K562 (cell line): Measurements from ENCODE around the gene GNS. TPM values are rescaled to one million over a fixed set of nuclear protein-coding genes. Genes with fewer than 3 reads are reported as not detected.

Source experiments
- ATAC-seq: fragments of 200-7000 bp; cut with Tn5 transposase; 3 replicates; pipeline ENCODE4 v1.9.1; 2020; ENCODE audit warnings: moderate library complexity
- BruUV-seq: library from RNA; stranded (reverse); fragments of 400-500 nt; replicated peaks from 2 replicates; lab custom pipeline; 2021; lab: Mats Ljungman, UMichigan
- CTCF ChIA-PET: fragments of 300-600 bp; formaldehyde crosslinking; extraction: SDS; loops from one replicate; lab custom pipeline; 2021; ENCODE audit warnings: low intra/inter-chr PET ratio; lab: Yijun Ruan, JAX
- POLR2A ChIA-PET: fragments of 300-600, 350-650 bp; sonication (Branson Sonifier 250); formaldehyde crosslinking; extraction: SDS; loops from one replicate; lab custom pipeline; 2021; ENCODE audit warnings: antibody characterized with exemption, inconsistent platforms; lab: Yijun Ruan, JAX
- DNase-seq, 4 experiments: peaks; one replicate each; pipeline versions ENCODE4 v3.0.0 to v3.0.0-alpha.2; 2011 to 2018; ENCODE audit warnings: low spot score in 3 of 4, mixed read lengths in 3 of 4; ENCODE audit errors: extremely low read depth in 1 of 4
- FAIRE-seq: peaks from 2 replicates; lab custom pipeline; 2011; peaks lifted over from hg19 to GRCh38; lab: Jason Lieb, UNC
- H2AFZ ChIP-seq: 2 replicates; pipeline ENCODE4 v1.6.0; 2011; ENCODE audit warnings: low read depth, low read length, control low read depth, inconsistent platforms
- H3K27ac ChIP-seq: fragments of 200-600 bp; 3 replicates; pipeline ENCODE4 v1.8.0; 2011; ENCODE audit warnings: low read depth, mild to moderate bottlenecking, control low read depth, inconsistent platforms, low read length, moderate library complexity, mixed read lengths; ENCODE audit errors: extremely low read depth
- H3K27me3 ChIP-seq, 2 experiments: fragments of 300-600 bp in 1 of 2; 2 replicates in 1 of 2; 3 replicates in 1 of 2; pipeline versions ENCODE4 v1.6.0 to v1.8.0; 2011; ENCODE audit warnings: inconsistent platforms in 2 of 2, low read length in 2 of 2, mild to moderate bottlenecking in 1 of 2, mixed read lengths in 1 of 2, moderate library complexity in 1 of 2; ENCODE audit not compliant: control insufficient read depth in 2 of 2, insufficient read depth in 2 of 2
- H3K36me3 ChIP-seq: fragments of 300-600 bp; 3 replicates; pipeline ENCODE4 v1.8.0; 2011; ENCODE audit warnings: mild to moderate bottlenecking, low read length, inconsistent platforms; ENCODE audit not compliant: control insufficient read depth, insufficient read depth
- H3K4me1 ChIP-seq, 2 experiments: fragments of 200-600 bp in 1 of 2; replicated peaks in 1 of 2; 2 replicates in 1 of 2; 3 replicates in 1 of 2; pipeline versions ENCODE4 v1.5.1 to v1.8.0; 2011; ENCODE audit warnings: inconsistent platforms in 2 of 2, low read length in 2 of 2, mild to moderate bottlenecking in 1 of 2, mixed read lengths in 1 of 2, moderate library complexity in 1 of 2; ENCODE audit not compliant: control insufficient read depth in 2 of 2, insufficient read depth in 2 of 2
- H3K4me2 ChIP-seq: 2 replicates; pipeline ENCODE4 v1.6.1; 2011; ENCODE audit warnings: low read length, control low read depth, inconsistent platforms, mixed read lengths; ENCODE audit not compliant: insufficient read depth
- H3K4me3 ChIP-seq: fragments of 200-600 bp; sonication (generic), shearing (Covaris generic); 2 replicates; pipeline ENCODE4 v1.5.1; 2016; ENCODE audit warnings: control low read depth, inconsistent platforms
- H3K79me2 ChIP-seq: fragments of 200-600 bp; 3 replicates; pipeline ENCODE4 v1.8.0; 2011; ENCODE audit warnings: low read length, inconsistent platforms; ENCODE audit not compliant: control insufficient read depth, insufficient read depth
- H3K9ac ChIP-seq, 2 experiments: 2 replicates each; pipeline versions ENCODE4 v1.6.0 to v1.6.1; 2011; ENCODE audit warnings: low read depth in 2 of 2, low read length in 2 of 2, control low read depth in 1 of 2, inconsistent platforms in 1 of 2, mild to moderate bottlenecking in 1 of 2, mixed read lengths in 1 of 2; ENCODE audit not compliant: insufficient read depth in 1 of 2
- H3K9me1 ChIP-seq: one replicate; pipeline ENCODE4 v1.6.0; 2011; ENCODE audit warnings: inconsistent platforms, mild to moderate bottlenecking, low read length, moderate library complexity; ENCODE audit not compliant: control insufficient read depth, insufficient read depth
- H3K9me3 ChIP-seq: replicated peaks from 2 replicates; pipeline ENCODE4 v1.5.1; 2011; ENCODE audit warnings: low read depth, low read length, inconsistent platforms; ENCODE audit not compliant: control insufficient read depth, insufficient read depth
- H4K20me1 ChIP-seq: replicated peaks from 2 replicates; pipeline ENCODE4 v1.6.1; 2011; ENCODE audit warnings: low read length, inconsistent platforms, mixed read lengths; ENCODE audit not compliant: control insufficient read depth, insufficient read depth
- ID3 ChIP-seq, 2 experiments: fragments of 250-450 bp in 1 of 2; fragments of 450-650 bp in 1 of 2; sonication (Bioruptor Pico) in 1 of 2; IDR thresholded peaks; 2 replicates each; pipeline versions ENCODE4 v1.6.1 to v1.8.0; 2016 to 2021; ENCODE audit warnings: mild to moderate bottlenecking in 2 of 2, moderate library complexity in 2 of 2, missing compliant biosample characterization in 1 of 2, missing genetic modification characterization in 1 of 2
- LARP7 ChIP-seq: fragments of 450-650 bp; IDR thresholded peaks from 2 replicates; pipeline ENCODE4 v1.6.1; 2016
- NCOA2 ChIP-seq, 2 experiments: fragments of 450-650 bp; IDR thresholded peaks; 2 replicates each; pipeline ENCODE4 v1.6.1; 2018; ENCODE audit warnings: mild to moderate bottlenecking in 2 of 2, moderate library complexity in 1 of 2; ENCODE audit not compliant: partially characterized antibody in 2 of 2
- PCBP1 ChIP-seq: fragments of 200-400 bp; formaldehyde crosslinking; IDR thresholded peaks from 2 replicates; pipeline ENCODE4 v1.6.1; 2018; ENCODE audit warnings: mild to moderate bottlenecking, low read depth, low read length; ENCODE audit not compliant: poor library complexity, severe bottlenecking
- POLR2A ChIP-seq: fragments of 450-650 bp; conservative IDR thresholded peaks from 2 replicates; pipeline ENCODE4 v1.6.1; 2016
- TBL1XR1 ChIP-seq, 2 experiments: IDR thresholded peaks; 2 replicates each; pipeline ENCODE4 v1.6.1; 2012; ENCODE audit warnings: improper control_type of control experiment in 2 of 2, low read length in 2 of 2, mild to moderate bottlenecking in 1 of 2
- U2AF2 ChIP-seq: fragments of 200-400 bp; formaldehyde crosslinking; optimal IDR thresholded peaks from 2 replicates; pipeline ENCODE3; 2017; ENCODE audit warnings: low read depth, mild to moderate bottlenecking, low read length
- WGBS: fragments of 100-300 bp; shearing (Covaris generic); methylation state at CpG from one replicate; pipeline ENCODE4 v1.1.6; 2016; ENCODE audit warnings: low coverage, mixed read lengths; ENCODE audit not compliant: insufficient coverage; ENCODE audit errors: missing lambda C conversion rate; 5-methylcytosine and 5-hydroxymethylcytosine counted together
- in situ Hi-C: fragments of 300-500 bp; cut with MboI; formaldehyde crosslinking; loops from 4 replicates; pipeline ENCODE4 v1.15.0; 2018; ENCODE audit warnings: inconsistent platforms, mixed read lengths
- intact Hi-C: fragments of 100-400 bp; cut with micrococcal nuclease; formaldehyde crosslinking; loops from 2 replicates; pipeline ENCODE4 v1.14.2; 2022
- polyA plus RNA-seq, 8 experiments: library from polyadenylated mRNA; depleted of rRNA in 4 of 8; stranded (reverse) in 5 of 8; unstranded in 3 of 8; fragments of >200 nt; fragmentation: Nextera tagmentation in 2 of 8; fragmentation: Illumina TruSeq in 1 of 8; extraction: Ambion mirVana in 2 of 8; extraction: Trizol in 1 of 8; gene quantifications; 2 replicates each; pipeline versions ENCODE4 v1.2.1 to v1.2.3, GENCODE V29; 2011 to 2014; ENCODE audit warnings: inconsistent platforms in 1 of 8, missing spikeins in 1 of 8
- total RNA-seq, 7 experiments: library from RNA; depleted of rRNA in 6 of 7; stranded (reverse); fragments of >200 nt in 6 of 7; fragmentation: Illumina TruSeq in 2 of 7; extraction: Trizol in 2 of 7; gene quantifications; 2 replicates each; pipeline versions ENCODE4 v1.2.1 to v1.2.3, GENCODE V29; 2011 to 2021; ENCODE audit warnings: low replicate concordance in 1 of 7
- TF ChIP-seq, protein P1 (sequence below): fragments of 250-450 bp; sonication (Bioruptor Pico); IDR thresholded peaks from 2 replicates; pipeline ENCODE4 v1.8.0; 2021; ENCODE audit warnings: moderate library complexity, mild to moderate bottlenecking, inconsistent platforms

The GNS gene
- total and polyA plus RNA-seq, 9 of the 15 experiments (the other 6 are each of a cell fraction or from before 2014, with no cell fraction given), result 4.6 to 30.3 (median 18.9) TPM

GRCh38 chr12:64706306-64706705 lies 52.9 kb downstream of the GNS start (continued):
- no peak for TF ChIP-seq NCOA2 (IDR thresholded peaks at IDR 0.05; ENCODE audit: partially characterized antibody in 2 of 2)
- no peak for TF ChIP-seq U2AF2

GRCh38 chr12:64701283-64701682 lies 57.9 kb downstream of the GNS start:
- no peak overlapping the region for H3K27ac ChIP-seq
- no peak overlapping the region for H2AFZ ChIP-seq
- in situ Hi-C loops, result no loop called here
- no peak overlapping the region for H3K4me3 ChIP-seq
- TF ChIP-seq PCBP1 (no peak), ID3 (CRISPR knock-in tag; IDR thresholded peaks at IDR 0.05) (no peak), ID3 (tag; IDR thresholded peaks at IDR 0.05) (no peak), POLR2A (no peak), LARP7 (no peak), TBL1XR1 (IDR thresholded peaks at IDR 0.05; ENCODE audit: low read length in 2 of 2) (no peak)
- TF ChIP-seq, protein P1, sequence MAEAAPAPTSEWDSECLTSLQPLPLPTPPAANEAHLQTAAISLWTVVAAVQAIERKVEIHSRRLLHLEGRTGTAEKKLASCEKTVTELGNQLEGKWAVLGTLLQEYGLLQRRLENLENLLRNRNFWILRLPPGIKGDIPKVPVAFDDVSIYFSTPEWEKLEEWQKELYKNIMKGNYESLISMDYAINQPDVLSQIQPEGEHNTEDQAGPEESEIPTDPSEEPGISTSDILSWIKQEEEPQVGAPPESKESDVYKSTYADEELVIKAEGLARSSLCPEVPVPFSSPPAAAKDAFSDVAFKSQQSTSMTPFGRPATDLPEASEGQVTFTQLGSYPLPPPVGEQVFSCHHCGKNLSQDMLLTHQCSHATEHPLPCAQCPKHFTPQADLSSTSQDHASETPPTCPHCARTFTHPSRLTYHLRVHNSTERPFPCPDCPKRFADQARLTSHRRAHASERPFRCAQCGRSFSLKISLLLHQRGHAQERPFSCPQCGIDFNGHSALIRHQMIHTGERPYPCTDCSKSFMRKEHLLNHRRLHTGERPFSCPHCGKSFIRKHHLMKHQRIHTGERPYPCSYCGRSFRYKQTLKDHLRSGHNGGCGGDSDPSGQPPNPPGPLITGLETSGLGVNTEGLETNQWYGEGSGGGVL (CRISPR knock-in tag), result no peak
- TF ChIP-seq, all 486 proteins: peak for 0
- H3K79me2 ChIP-seq, result no peaks in the 10 kb centered on the region
- no peaks in the 10 kb centered on the region for H3K27me3 ChIP-seq
- no peak overlapping the region for H3K4me2 ChIP-seq
- no peaks in the 10 kb centered on the region for H3K9me1 ChIP-seq
- H3K9me3 ChIP-seq, result no peaks in the 10 kb centered on the region
- 63% methylated on average over 5 of the region's 5 CpGs for WGBS
- H3K9ac ChIP-seq, result no peak overlapping the region
- no peak for DNase-seq
- no peak for FAIRE-seq
- no peaks in the 10 kb centered on the region for H4K20me1 ChIP-seq
- CTCF ChIA-PET, result no interaction called here
- no peak for ATAC-seq
- POLR2A ChIA-PET, result interaction anchor here (0.7 kb wide), 2 partner anchors 157 to 188 kb away, joined by 3 read pairs; no protein-coding TSS in a partner anchor
- intact Hi-C loops, result no loop called here
- H3K4me1 ChIP-seq, result no peaks in the 10 kb centered on the region; a peak in 1 of 5 replicates
- H3K36me3 ChIP-seq, result peaks cover 28% of the 10 kb centered on the region; the same call in 2 of the 3 replicates
- BruUV-seq, result no TSS peak
